Measurements from ENCODE around the gene TOMT. TPM values are rescaled to one million over a fixed set of nuclear protein-coding genes. Genes with fewer than 3 reads are reported as not detected.

The TOMT gene
- total RNA-seq, 4 donors from 2014 or later, result not detected

GRCh38 chr11:72081184-72081644, 24.5 kb upstream of the TOMT start:
- H3K27ac ChIP-seq, result peak overlapping the region; percentile 86
- WGBS, result 68% methylated on average over 21 of the region's 21 CpGs
- peaks cover 48% of the 10 kb centered on the region for H3K4me1 ChIP-seq
- TF ChIP-seq POLR2A (IDR thresholded peaks at IDR 0.05) (no peak), POLR2AphosphoS5 (IDR thresholded peaks at IDR 0.05) (no peak), CTCF (IDR thresholded peaks at IDR 0.05) (no peak), EP300 (IDR thresholded peaks at IDR 0.05) (no peak)
- no peaks in the 10 kb centered on the region for H3K36me3 ChIP-seq
- DNase-seq (ENCODE audit: low spot score in 2 of 2), result no peak
- H3K27me3 ChIP-seq, result no peaks in the 10 kb centered on the region
- H3K4me3 ChIP-seq, result peak overlapping the region; percentile 66
- no peaks in the 10 kb centered on the region for H3K9me3 ChIP-seq

GRCh38 chr11:72081821-72082453, 23.8 kb upstream of the TOMT start:
- no peak overlapping the region for H3K4me3 ChIP-seq
- H3K4me1 ChIP-seq, result peaks cover 48% of the 10 kb centered on the region
- WGBS, result 61% methylated on average over 3 of the region's 3 CpGs

DNA sequence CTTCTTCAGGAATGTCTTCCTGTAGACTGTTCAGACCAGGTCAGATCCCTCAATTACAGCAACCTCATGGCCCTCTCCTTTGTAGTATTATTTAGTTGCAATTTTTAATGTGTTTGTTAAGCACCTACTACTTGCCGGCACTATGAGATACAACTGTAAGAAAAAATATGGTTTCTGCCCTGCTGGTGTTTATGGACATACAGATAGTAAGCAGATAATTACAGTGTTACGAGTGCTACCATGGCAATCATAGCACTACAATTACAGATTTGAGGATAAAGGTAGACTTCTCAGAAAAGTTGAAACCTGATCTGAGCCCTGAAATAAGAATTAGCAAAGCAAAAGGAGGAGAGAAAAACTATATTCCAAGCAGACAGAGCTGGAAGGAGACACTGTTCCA, 22.3 kb upstream of the TOMT start:
- Histone ChIP-seq H3K36me3 (peaks cover 5% of the 10 kb centered on the region), H3K27me3 (no peaks in the 10 kb centered on the region), H3K27ac (no peak overlapping the region), H3K4me1 (peaks cover 42% of the 10 kb centered on the region), H3K9me3 (no peaks in the 10 kb centered on the region), H3K4me3 (no peak overlapping the region)
- TF ChIP-seq POLR2AphosphoS5 (IDR thresholded peaks at IDR 0.05), result no peak
- TF ChIP-seq CTCF (IDR thresholded peaks at IDR 0.05), result no peak
- TF ChIP-seq EP300 (IDR thresholded peaks at IDR 0.05), result no peak
- TF ChIP-seq POLR2A (IDR thresholded peaks at IDR 0.05), result no peak
- DNase-seq (ENCODE audit: low spot score in 2 of 2), result no peak
- 66% methylated on average over 2 of the region's 2 CpGs for WGBS

More at GRCh38 chr11:72081821-72082453, 23.8 kb upstream of the TOMT start:
- peak in 1 of 2 donors; percentile 4 for DNase-seq (ENCODE audit: low spot score in 2 of 2)
- no peak for TF ChIP-seq EP300 (IDR thresholded peaks at IDR 0.05)
- TF ChIP-seq POLR2A (IDR thresholded peaks at IDR 0.05), result no peak
- no peak for TF ChIP-seq POLR2AphosphoS5 (IDR thresholded peaks at IDR 0.05)
- no peak for TF ChIP-seq CTCF (IDR thresholded peaks at IDR 0.05)
- no peaks in the 10 kb centered on the region for H3K36me3 ChIP-seq
- H3K9me3 ChIP-seq, result no peaks in the 10 kb centered on the region
- H3K27ac ChIP-seq, result peak overlapping the region; percentile 86
- no peaks in the 10 kb centered on the region for H3K27me3 ChIP-seq

DNA sequence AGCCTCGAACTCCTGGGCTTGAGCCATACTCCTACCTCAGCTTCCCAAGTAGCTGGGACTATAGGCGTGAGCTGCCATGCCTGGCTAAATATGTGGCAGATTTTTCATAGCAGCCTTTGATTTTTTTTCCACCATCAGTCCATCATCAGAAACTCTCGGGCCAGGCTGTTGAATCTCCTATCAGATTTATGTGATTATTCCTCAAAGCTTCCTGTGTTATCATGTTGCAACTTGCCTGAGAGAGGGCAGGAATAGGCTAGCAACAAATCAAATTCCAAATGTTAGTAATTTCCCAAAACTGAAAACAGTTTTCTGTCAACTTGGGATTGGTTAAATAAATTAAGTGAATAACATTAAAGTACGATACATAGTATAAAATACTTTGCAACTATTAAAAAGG, 21.6 kb upstream of the TOMT start:
- no peak for DNase-seq (ENCODE audit: low spot score in 2 of 2)
- Histone ChIP-seq H3K4me1 (peaks cover 37% of the 10 kb centered on the region), H3K27ac (no peak overlapping the region), H3K9me3 (no peaks in the 10 kb centered on the region), H3K4me3 (no peak overlapping the region), H3K36me3 (peaks cover 9% of the 10 kb centered on the region), H3K27me3 (no peaks in the 10 kb centered on the region)
- 53% methylated on average over 4 of the region's 4 CpGs for WGBS
- TF ChIP-seq POLR2A (IDR thresholded peaks at IDR 0.05) (no peak), POLR2AphosphoS5 (IDR thresholded peaks at IDR 0.05) (no peak), CTCF (IDR thresholded peaks at IDR 0.05) (no peak), EP300 (IDR thresholded peaks at IDR 0.05) (no peak)

DNA sequence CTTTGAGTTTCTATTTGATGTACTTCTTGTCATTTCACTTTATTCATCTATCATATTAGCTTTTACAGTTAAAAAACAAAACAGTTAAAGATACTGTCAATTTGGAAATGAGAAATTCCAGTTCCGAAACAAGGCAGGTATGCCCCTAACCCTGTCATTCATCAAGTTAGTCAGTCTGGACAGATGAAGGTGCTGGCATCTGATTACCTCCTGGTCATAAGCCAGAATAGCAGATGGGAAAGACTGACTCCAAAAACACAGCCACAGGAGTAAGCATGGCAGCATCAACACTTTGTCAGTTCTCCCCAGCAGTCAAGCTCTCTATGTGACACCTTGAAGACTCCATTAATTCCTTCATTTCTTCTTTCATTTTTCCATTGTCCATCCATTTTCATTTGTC, 20.8 kb upstream of the TOMT start:
- no peaks in the 10 kb centered on the region for H3K9me3 ChIP-seq
- peaks cover 28% of the 10 kb centered on the region for H3K4me1 ChIP-seq
- no peak for DNase-seq (ENCODE audit: low spot score in 2 of 2)
- no peak for TF ChIP-seq POLR2AphosphoS5 (IDR thresholded peaks at IDR 0.05)
- TF ChIP-seq EP300 (IDR thresholded peaks at IDR 0.05), result no peak
- TF ChIP-seq CTCF (IDR thresholded peaks at IDR 0.05), result no peak
- no peak for TF ChIP-seq POLR2A (IDR thresholded peaks at IDR 0.05)
- H3K27me3 ChIP-seq, result no peaks in the 10 kb centered on the region
- no peak overlapping the region for H3K27ac ChIP-seq
- H3K4me3 ChIP-seq, result no peak overlapping the region
- 59% methylated on average over 1 of the region's 1 CpG for WGBS
- peaks cover 18% of the 10 kb centered on the region for H3K36me3 ChIP-seq

Measured in suprapubic skin (tissue), 4 donors.